ENCODE measurements around the gene TIAM2. TPM values are rescaled to one million over a fixed set of nuclear protein-coding genes. Genes with fewer than 3 reads are reported as not detected.

Gene TIAM2
- total RNA-seq = 10 to 100 TPM; 10.0 to 20.3 (median 14.3) TPM
- 1 to 10 TPM; 3.4 to 9.2 (median 5.7) TPM for polyA plus RNA-seq
- long read RNA-seq, donor 1, partial matches to known transcripts = 2 of 4 reads
- long read RNA-seq, donor 1, other reads (novel, unspliced or antisense) = 2 of 4 reads
- long read RNA-seq, donor 2, partial matches to known transcripts = 1 of 13 reads
- long read RNA-seq, donor 2, other reads (novel, unspliced or antisense) = 10 of 13 reads

- H3K4me3 ChIP-seq = peak within 1 kb of the TSS; percentile 80
- intact Hi-C loops (cut with DNase I) = no loop called here
- 0 to 1% (median 0%) methylated on average over 29 to 102 of the region's 102 CpGs for WGBS, 3 donors
- ATAC-seq (peak; percentile 65 to 80 (median 77)), DNase-seq (peak; percentile 32 to 64)
- no peak within 1 kb of the TSS for H3K27ac ChIP-seq
- H3K36me3 ChIP-seq (ENCODE audit: insufficient read depth in 1 of 2, low read depth in 1 of 2) = no peaks in the 10 kb centered on the region
- no peaks in the 10 kb centered on the region for H3K27me3 ChIP-seq (ENCODE audit: insufficient read depth in 3 of 3, low read length in 2 of 3)
- no peaks in the 10 kb centered on the region for H3K9me3 ChIP-seq
- peaks cover 10% of the 10 kb centered on the region for H3K4me1 ChIP-seq
- TF ChIP-seq, protein P1, sequence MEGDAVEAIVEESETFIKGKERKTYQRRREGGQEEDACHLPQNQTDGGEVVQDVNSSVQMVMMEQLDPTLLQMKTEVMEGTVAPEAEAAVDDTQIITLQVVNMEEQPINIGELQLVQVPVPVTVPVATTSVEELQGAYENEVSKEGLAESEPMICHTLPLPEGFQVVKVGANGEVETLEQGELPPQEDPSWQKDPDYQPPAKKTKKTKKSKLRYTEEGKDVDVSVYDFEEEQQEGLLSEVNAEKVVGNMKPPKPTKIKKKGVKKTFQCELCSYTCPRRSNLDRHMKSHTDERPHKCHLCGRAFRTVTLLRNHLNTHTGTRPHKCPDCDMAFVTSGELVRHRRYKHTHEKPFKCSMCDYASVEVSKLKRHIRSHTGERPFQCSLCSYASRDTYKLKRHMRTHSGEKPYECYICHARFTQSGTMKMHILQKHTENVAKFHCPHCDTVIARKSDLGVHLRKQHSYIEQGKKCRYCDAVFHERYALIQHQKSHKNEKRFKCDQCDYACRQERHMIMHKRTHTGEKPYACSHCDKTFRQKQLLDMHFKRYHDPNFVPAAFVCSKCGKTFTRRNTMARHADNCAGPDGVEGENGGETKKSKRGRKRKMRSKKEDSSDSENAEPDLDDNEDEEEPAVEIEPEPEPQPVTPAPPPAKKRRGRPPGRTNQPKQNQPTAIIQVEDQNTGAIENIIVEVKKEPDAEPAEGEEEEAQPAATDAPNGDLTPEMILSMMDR (IDR thresholded peaks at IDR 0.05) = no peak
Observed at GRCh38 chr6:154995254-154996015, at the start of gene TIAM2. Gene TIAM2 (plus strand): TSS chr6:154995315. CDS start chr6:155129224, 133,909 bp downstream.

GRCh38 chr6:154950979-154951344 lies 44.2 kb upstream of the TIAM2 start:
- Histone ChIP-seq H3K9me3 (no peaks in the 10 kb centered on the region), H3K27ac (no peak overlapping the region), H3K27me3 (ENCODE audit: insufficient read depth in 3 of 3, low read length in 2 of 3) (no peaks in the 10 kb centered on the region), H3K36me3 (ENCODE audit: insufficient read depth in 1 of 2, low read depth in 1 of 2) (peaks cover 0 to 21% of the 10 kb centered on the region in 2 donors), H3K4me1 (no peaks in the 10 kb centered on the region), H3K4me3 (no peak overlapping the region)
- TF ChIP-seq, protein P1 (IDR thresholded peaks at IDR 0.05) = no peak
- 93 to 98% (median 96%) methylated on average over 7 of the region's 7 CpGs for WGBS, 3 donors
- DNase-seq = no peak
- intact Hi-C loops (cut with DNase I) = no loop called here
- ATAC-seq = no peak

- ATAC-seq (no peak), DNase-seq (no peak)
- Histone ChIP-seq H3K27ac (no peak overlapping the region), H3K27me3 (ENCODE audit: insufficient read depth in 3 of 3, low read length in 2 of 3) (no peaks in the 10 kb centered on the region), H3K4me3 (no peak overlapping the region), H3K36me3 (ENCODE audit: insufficient read depth in 1 of 2, low read depth in 1 of 2) (peaks cover 0 to 20% of the 10 kb centered on the region in 2 donors), H3K9me3 (no peaks in the 10 kb centered on the region), H3K4me1 (no peaks in the 10 kb centered on the region)
- TF ChIP-seq, protein P1 (IDR thresholded peaks at IDR 0.05) = no peak
- intact Hi-C loops (cut with DNase I) = no loop called here
- WGBS, 3 donors = 74 to 76% (median 75%) methylated on average over 10 of the region's 10 CpGs
Observed at GRCh38 chr6:154951345-154952200, 43.5 kb upstream of the TIAM2 start.

- ATAC-seq (no peak), DNase-seq (no peak)
- no peaks in the 10 kb centered on the region for H3K27me3 ChIP-seq (ENCODE audit: insufficient read depth in 3 of 3, low read length in 2 of 3)
- H3K36me3 ChIP-seq (ENCODE audit: insufficient read depth in 1 of 2, low read depth in 1 of 2) = peaks cover 0 to 18% of the 10 kb centered on the region in 2 donors
- intact Hi-C loops (cut with DNase I) = no loop called here
- no peaks in the 10 kb centered on the region for H3K9me3 ChIP-seq
- no peak overlapping the region for H3K27ac ChIP-seq
- no peaks in the 10 kb centered on the region for H3K4me1 ChIP-seq
- TF ChIP-seq, protein P1 (IDR thresholded peaks at IDR 0.05) = no peak
- no peak overlapping the region for H3K4me3 ChIP-seq
- WGBS, 3 donors = 96 to 97% (median 97%) methylated on average over 11 of the region's 11 CpGs
Observed at GRCh38 chr6:154953644-154954043, 41.5 kb upstream of the TIAM2 start.
